Peyer's patch (tissue), 4 donors: ENCODE results near the gene DCC.

Source experiments
- POLR2A ChIP-seq, 2 donors: fragments of 450-650 bp; IDR thresholded peaks; one replicate each; pipeline ENCODE4 v1.5.1; 2017; ENCODE audit warnings: antibody characterized with exemption in 2 of 2, mild to moderate bottlenecking in 2 of 2, moderate library complexity in 2 of 2
- TF ChIP-seq, protein P1 (sequence below), 6 experiments: fragments of 450-650 bp in 4 of 6; fragments of 200-600 bp in 2 of 6; sonication (generic) in 1 of 6; IDR thresholded peaks; one replicate each; pipeline ENCODE4 v1.5.1; 2017 to 2019; ENCODE audit warnings: antibody characterized with exemption in 6 of 6, mild to moderate bottlenecking in 3 of 6, moderate library complexity in 1 of 6

DNA sequence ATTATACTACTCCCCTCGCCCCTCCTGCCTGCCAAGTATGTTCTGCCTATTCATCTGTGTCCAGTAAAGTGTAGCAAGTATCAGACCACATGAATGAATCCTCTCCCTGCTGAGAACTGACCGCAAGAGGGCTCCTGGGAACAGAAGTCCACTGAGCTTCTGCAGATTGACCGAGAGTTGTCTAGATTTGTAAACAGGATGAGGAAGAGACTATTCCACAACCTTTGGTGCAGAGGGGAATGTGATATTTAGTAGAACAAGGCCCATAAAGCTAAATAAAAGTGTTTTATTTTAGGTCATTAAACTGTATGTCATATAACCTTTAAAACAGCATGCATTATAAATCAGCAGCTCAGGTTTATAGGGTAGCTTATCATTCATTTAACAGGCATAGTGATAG, 377.0 kb downstream of the DCC start:
- TF ChIP-seq, protein P1, sequence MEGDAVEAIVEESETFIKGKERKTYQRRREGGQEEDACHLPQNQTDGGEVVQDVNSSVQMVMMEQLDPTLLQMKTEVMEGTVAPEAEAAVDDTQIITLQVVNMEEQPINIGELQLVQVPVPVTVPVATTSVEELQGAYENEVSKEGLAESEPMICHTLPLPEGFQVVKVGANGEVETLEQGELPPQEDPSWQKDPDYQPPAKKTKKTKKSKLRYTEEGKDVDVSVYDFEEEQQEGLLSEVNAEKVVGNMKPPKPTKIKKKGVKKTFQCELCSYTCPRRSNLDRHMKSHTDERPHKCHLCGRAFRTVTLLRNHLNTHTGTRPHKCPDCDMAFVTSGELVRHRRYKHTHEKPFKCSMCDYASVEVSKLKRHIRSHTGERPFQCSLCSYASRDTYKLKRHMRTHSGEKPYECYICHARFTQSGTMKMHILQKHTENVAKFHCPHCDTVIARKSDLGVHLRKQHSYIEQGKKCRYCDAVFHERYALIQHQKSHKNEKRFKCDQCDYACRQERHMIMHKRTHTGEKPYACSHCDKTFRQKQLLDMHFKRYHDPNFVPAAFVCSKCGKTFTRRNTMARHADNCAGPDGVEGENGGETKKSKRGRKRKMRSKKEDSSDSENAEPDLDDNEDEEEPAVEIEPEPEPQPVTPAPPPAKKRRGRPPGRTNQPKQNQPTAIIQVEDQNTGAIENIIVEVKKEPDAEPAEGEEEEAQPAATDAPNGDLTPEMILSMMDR (IDR thresholded peaks at IDR 0.05), result peak in 4 of 6 experiments; percentile 12 to 52 (median 49)
- TF ChIP-seq POLR2A (IDR thresholded peaks at IDR 0.05), result no peak
